GM12873 (cell line): ENCODE measurements around the gene PIAS4.

Experiments
- TF ChIP-seq, protein P1 (sequence below): IDR thresholded peaks from 2 replicates; pipeline ENCODE4 v1.5.1; 2012; ENCODE audit warnings: low read depth, mild to moderate bottlenecking, moderate library complexity, low read length, control low read depth; ENCODE audit not compliant: insufficient read depth; ENCODE audit errors: missing control alignments

The PIAS4 gene, protein sequence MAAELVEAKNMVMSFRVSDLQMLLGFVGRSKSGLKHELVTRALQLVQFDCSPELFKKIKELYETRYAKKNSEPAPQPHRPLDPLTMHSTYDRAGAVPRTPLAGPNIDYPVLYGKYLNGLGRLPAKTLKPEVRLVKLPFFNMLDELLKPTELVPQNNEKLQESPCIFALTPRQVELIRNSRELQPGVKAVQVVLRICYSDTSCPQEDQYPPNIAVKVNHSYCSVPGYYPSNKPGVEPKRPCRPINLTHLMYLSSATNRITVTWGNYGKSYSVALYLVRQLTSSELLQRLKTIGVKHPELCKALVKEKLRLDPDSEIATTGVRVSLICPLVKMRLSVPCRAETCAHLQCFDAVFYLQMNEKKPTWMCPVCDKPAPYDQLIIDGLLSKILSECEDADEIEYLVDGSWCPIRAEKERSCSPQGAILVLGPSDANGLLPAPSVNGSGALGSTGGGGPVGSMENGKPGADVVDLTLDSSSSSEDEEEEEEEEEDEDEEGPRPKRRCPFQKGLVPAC

DNA sequence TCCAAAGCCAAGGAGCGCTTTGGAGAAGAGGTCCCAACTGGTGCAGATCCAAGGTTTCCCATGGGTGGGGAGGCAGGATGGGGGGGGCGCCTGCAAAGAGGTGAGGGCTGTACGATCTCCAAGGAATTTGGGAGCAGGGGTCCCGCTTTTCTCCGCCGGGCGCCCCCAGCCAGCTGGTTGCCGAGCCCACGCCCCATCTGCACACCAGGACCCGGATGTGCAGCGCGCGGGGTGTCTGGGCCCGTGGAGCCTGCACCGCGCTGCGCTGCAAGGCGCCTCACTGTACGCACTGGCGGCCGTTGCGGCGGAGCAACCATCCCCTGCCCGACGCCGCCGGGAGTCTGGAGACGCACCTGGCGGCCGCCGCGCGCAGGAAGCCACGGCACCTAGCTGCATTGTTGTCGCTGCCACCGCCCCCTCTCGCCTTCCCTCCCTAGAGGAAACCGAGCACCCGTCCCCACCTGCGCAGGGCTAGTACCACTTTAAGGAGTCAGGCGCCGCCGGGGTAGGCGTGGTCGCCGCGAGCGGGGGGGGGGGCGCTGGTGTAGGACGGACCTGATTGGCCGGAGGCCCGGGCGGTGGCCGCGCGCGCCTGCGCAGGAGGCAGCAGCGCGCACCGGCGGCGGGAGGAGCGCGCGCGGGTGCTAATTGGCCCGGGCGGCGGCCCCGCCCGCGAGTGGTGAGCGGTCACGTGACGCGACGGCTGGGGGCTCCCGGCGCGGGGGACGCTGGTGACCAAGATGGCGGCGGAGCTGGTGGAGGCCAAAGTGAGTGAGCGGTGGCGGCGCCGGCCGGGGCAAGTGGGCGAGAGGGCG, at the start of gene PIAS4:
PIAS4 (plus strand) TSS at position 716 of the 815 bp plus-strand sequence; CDS start at position 741, 25 bp downstream.
- TF ChIP-seq, protein P1, sequence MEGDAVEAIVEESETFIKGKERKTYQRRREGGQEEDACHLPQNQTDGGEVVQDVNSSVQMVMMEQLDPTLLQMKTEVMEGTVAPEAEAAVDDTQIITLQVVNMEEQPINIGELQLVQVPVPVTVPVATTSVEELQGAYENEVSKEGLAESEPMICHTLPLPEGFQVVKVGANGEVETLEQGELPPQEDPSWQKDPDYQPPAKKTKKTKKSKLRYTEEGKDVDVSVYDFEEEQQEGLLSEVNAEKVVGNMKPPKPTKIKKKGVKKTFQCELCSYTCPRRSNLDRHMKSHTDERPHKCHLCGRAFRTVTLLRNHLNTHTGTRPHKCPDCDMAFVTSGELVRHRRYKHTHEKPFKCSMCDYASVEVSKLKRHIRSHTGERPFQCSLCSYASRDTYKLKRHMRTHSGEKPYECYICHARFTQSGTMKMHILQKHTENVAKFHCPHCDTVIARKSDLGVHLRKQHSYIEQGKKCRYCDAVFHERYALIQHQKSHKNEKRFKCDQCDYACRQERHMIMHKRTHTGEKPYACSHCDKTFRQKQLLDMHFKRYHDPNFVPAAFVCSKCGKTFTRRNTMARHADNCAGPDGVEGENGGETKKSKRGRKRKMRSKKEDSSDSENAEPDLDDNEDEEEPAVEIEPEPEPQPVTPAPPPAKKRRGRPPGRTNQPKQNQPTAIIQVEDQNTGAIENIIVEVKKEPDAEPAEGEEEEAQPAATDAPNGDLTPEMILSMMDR: no peak

DNA sequence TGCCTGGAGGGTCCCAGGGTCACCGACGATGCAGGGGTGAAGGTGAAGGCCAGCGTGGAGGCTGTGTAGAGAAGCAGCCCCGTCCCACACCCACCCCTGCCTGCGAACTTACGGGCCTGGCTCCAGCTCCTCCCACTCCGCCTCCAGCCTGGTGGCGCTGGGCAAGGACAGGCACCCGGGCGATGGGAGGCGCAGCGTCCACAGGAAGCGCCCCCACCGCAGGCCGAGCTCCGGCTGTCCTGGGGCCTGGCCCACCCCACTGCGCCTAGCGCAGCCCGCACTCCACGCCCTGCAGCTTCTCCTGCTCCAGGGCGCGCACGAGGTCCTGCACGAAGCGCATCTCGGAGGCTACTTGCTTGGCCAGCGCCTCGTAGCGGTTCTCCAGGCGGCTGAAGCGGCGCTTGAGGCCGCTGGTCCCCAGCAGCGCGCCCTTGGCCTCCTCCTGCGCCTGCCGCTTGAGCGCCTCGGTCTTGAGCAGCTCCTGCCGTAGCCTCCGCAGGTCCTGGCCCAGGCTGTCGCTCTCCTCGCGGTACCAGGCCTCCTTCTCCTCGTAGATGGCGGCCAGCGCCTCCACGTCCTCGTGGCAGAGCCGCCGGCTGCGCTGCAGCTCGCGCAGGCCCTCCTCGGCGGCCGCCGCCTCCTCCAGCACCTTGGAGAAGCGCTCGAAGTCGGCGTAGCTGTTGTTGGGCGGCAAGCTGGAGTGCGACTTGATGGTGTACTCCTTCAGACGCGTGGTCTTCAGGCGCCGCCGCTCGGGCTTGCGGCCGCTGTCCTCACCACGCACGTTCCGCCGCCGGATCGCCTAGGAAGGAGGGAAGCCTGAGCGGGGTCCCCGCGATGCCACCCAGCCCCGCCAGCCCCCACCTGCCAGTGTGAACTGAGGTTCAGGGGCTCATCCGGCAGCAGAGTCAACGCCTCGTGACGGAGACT, 48.4 kb upstream of the PIAS4 start:
- TF ChIP-seq, protein P1: no peak

DNA sequence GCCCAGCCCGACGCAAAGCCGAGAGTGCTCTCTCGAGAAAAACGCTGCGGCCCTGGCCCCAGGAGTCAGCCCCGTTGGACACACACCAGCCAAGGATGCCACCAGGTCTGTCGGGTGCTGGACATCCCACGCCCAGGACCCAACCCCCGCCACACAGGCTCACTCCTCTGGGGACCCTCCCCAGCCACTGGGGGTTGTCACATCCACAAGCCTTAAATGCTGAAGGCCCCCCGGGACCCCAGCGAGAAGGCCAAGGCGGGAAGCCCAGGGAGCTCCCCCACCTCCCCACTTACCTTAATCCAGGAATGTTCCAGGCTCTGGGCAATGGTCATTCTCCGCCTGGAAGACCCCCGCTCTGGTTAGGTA, 47.8 kb upstream of the PIAS4 start:
- TF ChIP-seq, protein P1: no peak

DNA sequence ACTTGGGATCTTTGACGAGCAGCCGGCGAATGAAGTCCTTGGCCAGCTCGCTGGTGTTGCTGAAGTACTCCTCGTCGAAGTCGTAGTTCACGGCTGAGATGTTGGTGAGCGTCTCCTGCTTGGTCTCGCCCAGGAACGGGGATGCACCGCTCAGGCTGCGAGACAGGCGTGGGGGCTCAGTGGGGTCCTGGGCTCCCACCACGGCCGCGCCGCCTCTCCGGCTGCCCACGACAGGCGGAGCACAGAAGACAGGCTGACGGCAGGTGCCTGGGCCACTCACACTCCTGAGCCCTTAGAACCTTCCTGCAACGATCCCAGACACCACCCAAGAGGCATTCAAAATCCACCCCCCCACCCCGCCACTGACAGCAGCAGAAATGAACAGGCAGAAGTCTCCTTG, 46.5 kb upstream of the PIAS4 start:
- TF ChIP-seq, protein P1: no peak

DNA sequence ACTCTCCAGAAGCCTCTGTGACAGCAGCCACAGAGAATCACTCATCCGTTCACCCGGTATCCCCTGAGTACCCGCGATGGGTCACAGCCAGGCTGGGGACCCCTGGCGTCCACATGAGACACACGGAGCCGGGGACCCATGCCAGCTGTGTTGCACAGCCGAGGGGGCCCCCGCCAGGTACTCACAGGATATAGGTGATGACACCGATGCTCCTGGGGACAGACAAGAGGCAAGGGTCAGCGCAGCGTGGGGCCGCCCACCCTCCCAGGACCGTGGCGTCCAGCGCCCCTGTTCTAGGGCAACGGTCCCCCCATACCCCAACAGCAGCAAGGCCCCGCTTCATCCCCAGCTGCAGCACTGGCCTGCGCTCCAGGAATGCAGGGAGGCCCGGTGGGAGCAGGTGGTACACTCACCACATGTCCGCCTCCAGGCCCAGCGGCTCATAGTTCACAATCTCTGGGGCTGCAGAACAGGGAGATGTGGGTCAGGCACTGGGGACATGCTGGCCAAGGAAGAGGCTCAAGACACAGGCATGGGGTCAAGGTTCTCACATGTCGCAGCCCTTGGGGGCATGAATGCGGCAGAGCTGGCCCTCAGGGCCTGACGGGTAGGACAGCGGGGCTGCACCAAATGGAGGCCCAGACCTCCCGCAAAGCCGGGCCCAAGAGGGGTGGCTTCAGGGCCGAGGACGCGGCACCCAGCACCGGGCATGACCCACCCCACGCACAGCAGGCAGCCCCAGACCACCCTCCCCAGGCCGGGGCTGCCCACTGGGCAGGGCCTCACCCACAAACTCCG, 43.9 kb upstream of the PIAS4 start:
- TF ChIP-seq, protein P1: no peak

DNA sequence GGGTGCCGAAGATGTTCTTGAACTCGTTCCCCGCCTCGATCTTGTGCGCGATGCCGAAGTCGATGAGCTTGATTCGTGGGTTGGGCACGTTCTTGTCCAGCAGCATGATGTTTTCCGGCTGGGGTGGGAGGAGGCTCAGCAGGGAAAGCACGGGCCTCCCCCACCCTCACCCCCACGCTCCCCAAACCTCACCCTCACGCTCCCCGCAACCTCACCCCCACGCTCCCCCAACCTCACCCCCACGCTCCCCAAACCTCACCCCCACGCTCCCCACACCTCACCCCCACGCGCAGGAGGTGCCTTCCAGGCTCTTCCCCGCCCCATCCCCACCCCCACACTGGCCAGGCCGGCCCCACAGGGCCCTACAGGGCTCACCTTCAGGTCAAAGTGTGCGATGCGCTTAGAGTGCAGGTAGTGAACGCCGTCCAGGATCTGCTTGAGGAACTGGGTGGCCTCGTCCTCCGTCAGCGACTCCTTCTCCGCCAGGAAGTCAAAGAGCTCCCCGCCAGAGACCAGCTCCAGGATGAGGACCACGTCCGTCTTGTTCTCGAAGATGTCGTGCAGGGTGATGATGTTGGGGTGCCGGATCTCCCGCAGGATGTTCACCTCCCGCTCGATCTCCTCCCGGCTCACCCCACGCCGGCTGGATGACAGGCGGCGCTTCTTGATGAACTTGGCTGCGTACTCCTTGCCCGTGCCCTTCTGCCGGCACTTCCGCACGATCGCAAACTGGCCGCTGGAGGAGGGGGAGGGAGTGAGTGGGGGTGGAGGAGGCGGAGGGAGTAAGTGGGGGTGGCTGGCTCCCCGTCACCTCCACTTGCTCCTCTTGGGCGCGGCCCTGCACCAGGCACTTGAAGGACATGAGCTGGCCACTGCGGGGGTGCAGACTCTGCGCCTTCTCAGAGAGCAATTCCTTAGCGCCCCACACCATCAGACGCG, 43.0 kb upstream of the PIAS4 start:
- TF ChIP-seq, protein P1: no peak
